Measurements from ENCODE around the gene HPSE2.

The HPSE2 gene

DNA sequence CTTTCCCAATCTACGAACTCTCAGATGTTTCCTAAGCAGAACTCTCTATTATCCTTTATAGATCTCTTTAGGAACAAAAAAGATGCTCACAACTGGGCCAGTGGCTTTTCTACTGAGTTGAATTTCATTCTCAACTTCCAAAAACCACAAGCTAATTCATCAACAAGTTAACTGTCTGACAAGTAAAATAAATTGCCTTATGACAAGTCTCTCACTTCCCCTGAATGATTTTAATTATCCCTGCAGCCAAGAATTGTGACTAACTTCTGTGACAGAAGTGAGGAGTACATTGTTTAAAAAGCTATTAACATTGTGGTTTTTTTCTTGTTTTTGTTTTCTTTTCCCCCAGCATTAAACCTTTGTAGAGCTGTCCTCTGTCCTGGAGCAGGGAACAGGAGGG, 343.1 kb downstream of the HPSE2 start:
- H3K4me3 Mint-ChIP-seq: no peak overlapping the region
- no peaks in the 10 kb centered on the region for H3K36me3 Mint-ChIP-seq
- H3K4me1 Mint-ChIP-seq (ENCODE audit: low read depth): no peaks in the 10 kb centered on the region
- no peak overlapping the region for H3K27ac Mint-ChIP-seq
- H3K27me3 Mint-ChIP-seq: peaks cover under 1% of the 10 kb centered on the region
- H3K9me3 Mint-ChIP-seq (ENCODE audit: low read depth): peaks cover 10% of the 10 kb centered on the region

DNA sequence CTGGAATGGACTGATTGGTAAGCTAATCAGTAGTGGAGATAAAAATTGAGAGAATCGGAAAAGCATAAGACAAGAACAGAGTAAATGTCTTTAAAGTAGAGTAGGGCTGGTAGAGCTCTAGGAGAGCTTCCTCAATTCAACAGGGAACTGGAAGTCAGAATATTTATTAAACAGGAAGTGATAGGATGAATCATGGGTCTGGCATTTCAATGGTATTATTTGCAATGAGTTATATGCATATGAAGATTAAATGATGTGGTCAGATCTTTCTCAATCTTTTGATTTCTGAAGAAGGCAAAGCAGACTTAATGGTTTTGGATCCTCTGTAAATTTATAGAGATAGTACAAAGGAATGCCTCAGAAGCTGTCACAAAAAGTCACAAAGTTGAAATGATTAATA, 349.0 kb downstream of the HPSE2 start:
- no peak overlapping the region for H3K27ac Mint-ChIP-seq
- no peaks in the 10 kb centered on the region for H3K4me1 Mint-ChIP-seq (ENCODE audit: low read depth)
- H3K36me3 Mint-ChIP-seq: no peaks in the 10 kb centered on the region
- no peaks in the 10 kb centered on the region for H3K9me3 Mint-ChIP-seq (ENCODE audit: low read depth)
- H3K4me3 Mint-ChIP-seq: no peak overlapping the region
- peaks cover 4% of the 10 kb centered on the region for H3K27me3 Mint-ChIP-seq

DNA sequence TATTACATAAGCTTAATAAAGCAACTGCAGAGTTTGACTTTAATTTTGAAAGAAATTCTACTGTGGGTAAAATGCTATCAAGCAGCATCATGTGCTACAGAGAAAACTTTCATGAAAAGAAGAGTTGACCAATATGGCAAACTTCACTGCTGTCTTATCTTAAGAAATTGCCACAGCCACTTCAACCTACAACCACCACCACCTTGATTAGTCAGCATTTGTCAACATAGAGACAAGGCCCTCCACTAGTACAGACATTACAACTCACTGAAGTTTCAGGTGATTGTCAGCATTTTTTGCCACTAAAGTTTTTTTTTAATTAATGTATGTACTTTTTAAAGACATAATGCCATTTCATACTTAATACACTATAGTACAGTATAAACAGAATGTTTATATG, 350.3 kb downstream of the HPSE2 start:
- Mint-ChIP-seq H3K27me3 (peaks cover 4% of the 10 kb centered on the region), H3K9me3 (ENCODE audit: low read depth) (no peaks in the 10 kb centered on the region), H3K36me3 (no peaks in the 10 kb centered on the region), H3K4me1 (ENCODE audit: low read depth) (no peaks in the 10 kb centered on the region), H3K4me3 (no peak overlapping the region), H3K27ac (no peak overlapping the region)

DNA sequence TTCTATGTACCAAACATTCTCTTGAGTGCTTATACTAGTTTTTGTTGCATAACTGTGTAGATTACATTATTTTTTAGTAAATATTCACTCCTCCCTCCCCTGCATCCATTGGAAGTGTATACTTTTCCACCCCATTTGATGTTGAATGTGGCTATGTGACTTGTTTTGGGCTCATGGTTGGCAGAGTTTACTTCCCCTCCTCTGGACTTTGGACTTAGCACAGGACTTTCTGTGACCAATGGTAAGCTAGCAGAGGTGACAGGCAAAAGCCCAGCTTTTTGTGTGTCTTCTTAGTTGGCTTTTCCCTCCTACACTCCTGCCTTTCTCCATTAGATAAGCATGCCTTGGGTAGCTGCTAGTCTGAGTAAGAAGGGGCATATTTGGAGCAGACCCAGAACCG, 353.9 kb downstream of the HPSE2 start:
- Mint-ChIP-seq H3K27ac (no peak overlapping the region), H3K27me3 (peaks cover 2% of the 10 kb centered on the region), H3K36me3 (no peaks in the 10 kb centered on the region), H3K4me1 (ENCODE audit: low read depth) (no peaks in the 10 kb centered on the region), H3K4me3 (no peak overlapping the region), H3K9me3 (ENCODE audit: low read depth) (no peaks in the 10 kb centered on the region)

DNA sequence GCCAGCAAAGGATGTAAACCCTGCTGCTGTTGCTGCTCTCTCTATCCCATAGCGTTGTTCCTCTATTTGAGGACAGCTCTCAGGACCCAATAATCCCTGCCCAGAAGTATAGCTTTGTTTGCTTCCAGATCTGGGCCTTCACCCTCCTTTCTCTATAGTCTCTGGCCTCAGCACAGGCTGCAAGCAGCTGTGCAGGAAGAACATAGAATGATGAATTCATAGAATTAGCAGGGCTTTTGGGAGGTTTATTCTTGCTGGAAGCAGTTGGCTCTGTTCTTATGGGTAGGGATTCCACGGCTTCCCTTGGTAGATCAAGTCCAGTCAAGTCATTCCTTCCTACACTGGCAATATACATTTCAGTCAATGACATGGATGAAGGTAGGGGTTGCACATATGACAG, 354.7 kb downstream of the HPSE2 start:
- Mint-ChIP-seq H3K4me1 (ENCODE audit: low read depth) (no peaks in the 10 kb centered on the region), H3K9me3 (ENCODE audit: low read depth) (no peaks in the 10 kb centered on the region), H3K27me3 (no peaks in the 10 kb centered on the region), H3K4me3 (no peak overlapping the region), H3K27ac (no peak overlapping the region), H3K36me3 (no peaks in the 10 kb centered on the region)

DNA sequence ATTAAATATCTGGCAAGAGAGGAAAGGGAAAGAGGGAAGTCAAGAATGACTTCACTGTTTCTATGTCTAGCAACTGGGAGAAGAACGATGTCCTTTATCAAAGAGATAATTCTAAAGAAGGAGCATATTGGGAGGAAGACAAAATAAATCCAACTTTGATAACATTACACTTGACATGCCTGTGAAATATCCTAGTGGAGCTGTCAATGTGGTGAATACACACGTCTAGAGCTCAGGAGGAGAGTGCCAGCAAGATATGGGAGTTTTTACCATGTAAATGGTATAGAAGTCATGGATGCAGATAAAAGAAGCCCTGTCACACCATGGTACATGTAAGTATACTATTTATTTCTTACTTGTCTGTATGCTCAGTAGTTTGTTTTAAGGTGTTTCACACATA, 356.7 kb downstream of the HPSE2 start:
- Mint-ChIP-seq H3K36me3 (no peaks in the 10 kb centered on the region), H3K4me3 (no peak overlapping the region), H3K27me3 (no peaks in the 10 kb centered on the region), H3K4me1 (ENCODE audit: low read depth) (no peaks in the 10 kb centered on the region), H3K27ac (no peak overlapping the region), H3K9me3 (ENCODE audit: low read depth) (no peaks in the 10 kb centered on the region)

DNA sequence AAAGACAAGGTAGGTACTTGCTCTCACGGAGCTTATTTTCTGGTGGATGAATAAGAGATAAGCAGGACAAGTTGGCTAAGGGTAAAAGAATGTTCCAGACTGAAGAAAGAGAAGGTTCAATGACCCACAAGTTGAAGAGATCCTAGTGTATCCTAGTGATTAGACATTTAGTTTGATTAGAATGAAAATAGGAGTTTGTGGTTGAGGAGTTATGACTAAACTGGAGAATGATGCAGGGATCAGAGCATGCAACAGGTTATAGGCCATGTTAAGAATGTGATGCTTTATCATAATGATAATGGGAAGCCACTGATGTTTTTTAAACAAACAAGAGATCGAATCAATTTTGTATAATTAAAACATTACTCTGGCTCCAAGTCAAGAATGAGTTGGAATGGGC, 357.2 kb downstream of the HPSE2 start:
- H3K27ac Mint-ChIP-seq: no peak overlapping the region
- no peaks in the 10 kb centered on the region for H3K9me3 Mint-ChIP-seq (ENCODE audit: low read depth)
- no peak overlapping the region for H3K4me3 Mint-ChIP-seq
- no peaks in the 10 kb centered on the region for H3K36me3 Mint-ChIP-seq
- H3K27me3 Mint-ChIP-seq: no peaks in the 10 kb centered on the region
- H3K4me1 Mint-ChIP-seq (ENCODE audit: low read depth): no peaks in the 10 kb centered on the region

DNA sequence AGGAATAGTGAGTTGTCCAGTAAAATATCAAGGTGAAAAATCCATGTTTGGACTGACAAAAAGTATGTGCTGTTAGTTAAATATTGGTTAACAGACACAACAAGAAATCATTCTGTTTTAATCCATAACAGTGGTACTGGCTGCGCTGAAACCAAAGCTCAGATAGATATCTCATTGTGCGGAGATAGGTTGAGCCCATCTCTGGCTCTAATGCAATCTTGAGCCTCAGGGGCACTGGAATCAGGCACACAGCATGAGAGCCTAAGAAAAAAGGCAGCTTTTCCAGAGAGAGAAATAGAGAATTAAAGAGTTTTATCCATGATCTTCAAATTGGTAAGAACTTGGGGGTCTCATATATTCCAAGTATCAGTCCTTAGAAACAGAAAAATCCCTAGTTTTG, 373.7 kb downstream of the HPSE2 start:
- H3K4me3 Mint-ChIP-seq: no peak overlapping the region
- H3K27me3 Mint-ChIP-seq: peaks cover 1% of the 10 kb centered on the region
- H3K36me3 Mint-ChIP-seq: no peaks in the 10 kb centered on the region
- H3K4me1 Mint-ChIP-seq (ENCODE audit: low read depth): no peaks in the 10 kb centered on the region
- peaks cover 13% of the 10 kb centered on the region for H3K9me3 Mint-ChIP-seq (ENCODE audit: low read depth)
- H3K27ac Mint-ChIP-seq: no peak overlapping the region

DNA sequence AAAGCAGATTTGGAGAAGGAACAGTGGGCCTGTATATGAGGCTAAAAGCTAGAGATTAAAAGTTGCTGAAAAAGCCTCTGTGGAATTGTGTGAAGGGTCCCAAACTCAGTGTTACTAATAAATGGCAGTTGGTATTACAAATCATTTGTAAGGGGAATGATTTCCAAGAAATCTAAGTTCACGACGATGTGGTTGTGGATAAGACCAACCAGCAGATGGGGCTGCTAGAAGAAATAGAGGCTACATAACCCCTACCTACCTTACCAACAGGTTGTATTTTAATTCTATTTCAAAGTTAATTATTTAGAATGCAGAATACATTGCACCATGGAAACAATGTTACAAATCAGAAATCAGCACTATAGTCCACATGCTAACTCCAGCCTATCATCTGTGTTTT, 377.1 kb downstream of the HPSE2 start:
- Mint-ChIP-seq H3K4me3 (no peak overlapping the region), H3K36me3 (no peaks in the 10 kb centered on the region), H3K27me3 (peaks cover 2% of the 10 kb centered on the region), H3K27ac (no peak overlapping the region), H3K4me1 (ENCODE audit: low read depth) (no peaks in the 10 kb centered on the region), H3K9me3 (ENCODE audit: low read depth) (peaks cover 6% of the 10 kb centered on the region)

DNA sequence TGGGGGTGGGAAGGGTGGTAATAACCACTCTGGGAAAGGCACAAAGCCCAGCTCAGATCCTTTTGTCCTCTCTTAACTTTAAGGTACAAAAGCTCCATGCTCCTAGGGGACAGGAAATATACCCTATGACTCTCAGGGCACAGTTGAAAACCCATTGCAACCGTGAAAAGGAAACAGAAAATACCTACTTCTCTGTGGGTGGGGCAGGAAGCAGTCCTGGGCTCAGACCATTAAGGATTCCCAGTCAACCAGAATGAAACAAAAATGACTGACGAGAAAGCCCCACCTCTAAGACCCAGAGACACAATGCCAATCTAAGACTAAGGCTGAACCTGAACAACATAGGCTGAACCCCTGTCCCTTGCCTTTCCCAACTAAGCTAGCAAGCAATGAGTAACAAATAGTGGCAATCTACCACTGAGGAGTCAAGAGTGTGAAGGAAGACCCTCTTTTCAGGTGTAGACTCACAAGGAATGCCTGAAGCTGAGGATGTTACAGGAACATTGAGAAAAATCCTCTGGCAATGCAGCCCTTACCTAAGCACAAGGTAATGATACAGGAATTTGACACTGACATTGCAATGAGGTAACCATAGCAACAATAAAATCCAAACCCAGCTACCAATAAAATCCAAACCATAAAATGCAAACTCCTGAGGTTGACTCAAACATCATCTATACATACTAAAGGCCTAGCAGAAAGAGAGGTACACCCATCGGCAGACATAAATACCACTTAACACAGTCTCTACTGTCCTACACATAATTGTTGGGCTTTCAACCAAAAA, 380.1 kb downstream of the HPSE2 start:
- Mint-ChIP-seq H3K4me1 (ENCODE audit: low read depth) (no peaks in the 10 kb centered on the region), H3K36me3 (no peaks in the 10 kb centered on the region), H3K27ac (no peak overlapping the region), H3K9me3 (ENCODE audit: low read depth) (peaks cover 6% of the 10 kb centered on the region), H3K27me3 (peaks cover 3% of the 10 kb centered on the region), H3K4me3 (no peak overlapping the region)

DNA sequence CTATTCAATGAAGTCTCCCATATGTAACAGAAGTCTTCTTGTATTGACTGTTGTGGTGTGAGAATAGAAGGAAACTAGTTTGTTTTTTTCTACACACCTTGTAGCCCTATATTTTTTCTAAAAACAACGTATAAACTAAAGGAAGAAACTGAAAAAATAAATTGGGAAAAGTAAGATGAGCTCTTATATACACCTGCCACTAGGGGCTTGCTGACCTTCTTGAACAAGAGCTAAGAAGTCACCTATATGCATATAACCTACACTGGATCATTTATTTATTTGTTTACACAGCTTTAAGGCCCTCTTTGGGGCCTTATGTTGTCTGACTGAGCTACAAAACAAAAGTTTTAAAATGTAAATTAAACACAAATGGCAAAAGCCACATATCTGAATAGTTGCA, 383.0 kb downstream of the HPSE2 start:
- Mint-ChIP-seq H3K4me1 (ENCODE audit: low read depth) (no peaks in the 10 kb centered on the region), H3K27me3 (peaks cover 5% of the 10 kb centered on the region), H3K27ac (no peak overlapping the region), H3K9me3 (ENCODE audit: low read depth) (no peaks in the 10 kb centered on the region), H3K36me3 (no peaks in the 10 kb centered on the region), H3K4me3 (no peak overlapping the region)

DNA sequence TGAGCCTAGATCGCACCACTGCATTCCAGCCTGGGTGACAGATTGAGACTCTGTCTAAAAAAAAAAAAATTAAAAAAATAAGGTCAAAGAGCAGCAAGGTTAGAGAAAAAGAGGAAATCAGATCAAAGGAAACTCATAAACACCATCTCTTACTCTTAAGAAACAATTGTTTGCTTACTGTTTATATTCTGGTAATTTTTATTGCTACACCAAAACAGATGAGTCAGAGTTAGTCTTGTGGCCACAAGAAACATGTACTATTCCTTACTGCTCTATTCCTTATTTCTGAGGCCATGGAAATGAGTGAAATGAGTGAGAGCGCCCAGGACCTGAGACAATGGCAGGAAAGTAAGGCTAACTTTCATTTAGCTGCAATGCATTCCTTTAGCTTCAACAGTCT, 387.3 kb downstream of the HPSE2 start:
- Mint-ChIP-seq H3K4me3 (no peak overlapping the region), H3K4me1 (ENCODE audit: low read depth) (no peaks in the 10 kb centered on the region), H3K27me3 (peaks cover 2% of the 10 kb centered on the region), H3K36me3 (no peaks in the 10 kb centered on the region), H3K9me3 (ENCODE audit: low read depth) (no peaks in the 10 kb centered on the region), H3K27ac (no peak overlapping the region)

DNA sequence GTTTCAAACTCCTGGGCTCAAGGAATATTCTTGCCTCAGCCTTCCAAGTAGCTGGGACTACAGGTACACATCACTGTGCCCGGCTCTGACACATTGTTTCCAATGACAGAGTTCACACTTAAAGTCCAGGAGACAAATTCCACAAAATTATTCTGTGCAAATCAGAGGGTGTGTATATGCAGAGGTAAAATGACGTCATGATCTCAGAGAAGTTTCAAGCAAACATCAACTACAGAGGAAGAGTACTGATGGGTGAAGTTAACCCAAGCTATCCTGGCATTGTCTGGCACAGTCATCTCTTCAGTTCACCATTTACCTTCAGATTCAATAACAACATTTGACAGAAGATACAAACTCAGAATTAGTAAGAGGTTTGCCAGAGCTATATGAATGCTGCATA, 388.9 kb downstream of the HPSE2 start:
- H3K4me3 Mint-ChIP-seq: no peak overlapping the region
- no peak overlapping the region for H3K27ac Mint-ChIP-seq
- H3K4me1 Mint-ChIP-seq (ENCODE audit: low read depth): no peaks in the 10 kb centered on the region
- no peaks in the 10 kb centered on the region for H3K9me3 Mint-ChIP-seq (ENCODE audit: low read depth)
- peaks cover 5% of the 10 kb centered on the region for H3K27me3 Mint-ChIP-seq
- no peaks in the 10 kb centered on the region for H3K36me3 Mint-ChIP-seq

DNA sequence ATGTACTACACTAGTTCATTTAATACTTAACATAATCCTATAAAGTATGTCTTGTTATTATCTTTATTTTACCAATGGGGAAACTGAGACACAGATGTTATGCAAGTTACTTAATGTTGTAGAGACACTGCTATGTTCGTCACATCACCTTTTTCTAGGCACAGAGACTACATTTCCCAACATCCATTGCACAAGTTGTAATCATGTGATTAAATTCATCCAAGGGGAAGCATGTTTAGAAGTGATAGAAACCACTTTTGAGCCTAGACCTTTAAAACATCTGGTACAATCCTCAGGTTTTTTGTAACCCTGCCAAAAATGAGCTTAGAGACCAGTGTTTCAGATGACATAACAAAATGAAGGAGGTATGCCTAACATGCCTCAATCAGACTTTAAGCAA, 402.1 kb downstream of the HPSE2 start:
- no peak overlapping the region for H3K4me3 Mint-ChIP-seq

DNA sequence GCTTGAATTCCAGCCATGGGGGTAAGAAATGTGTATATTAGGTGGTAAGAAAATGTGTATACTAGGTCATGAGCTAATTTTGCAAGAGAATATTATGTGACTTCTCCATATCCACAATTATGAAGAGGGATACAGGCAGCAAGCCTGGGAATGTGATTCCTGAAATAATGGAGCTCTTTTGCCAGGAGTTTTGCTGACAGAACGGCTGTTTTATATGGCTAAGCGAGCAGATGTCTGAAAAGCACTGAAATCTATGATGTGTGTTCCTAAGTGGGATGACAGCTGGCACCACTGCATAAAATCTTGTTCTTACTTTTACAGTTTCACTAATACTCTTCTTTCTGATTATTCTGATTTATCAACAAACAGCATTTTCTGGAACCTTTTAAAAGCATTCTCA, 402.9 kb downstream of the HPSE2 start:
- peaks cover 6% of the 10 kb centered on the region for H3K9me3 Mint-ChIP-seq (ENCODE audit: low read depth)
- no peaks in the 10 kb centered on the region for H3K36me3 Mint-ChIP-seq
- no peak overlapping the region for H3K4me3 Mint-ChIP-seq

More for the DNA sequence above, 402.1 kb downstream of the HPSE2 start:
- Mint-ChIP-seq H3K27ac (no peak overlapping the region), H3K36me3 (no peaks in the 10 kb centered on the region), H3K27me3 (peaks cover 4% of the 10 kb centered on the region), H3K9me3 (ENCODE audit: low read depth) (peaks cover 3% of the 10 kb centered on the region), H3K4me1 (ENCODE audit: low read depth) (no peaks in the 10 kb centered on the region)

DNA sequence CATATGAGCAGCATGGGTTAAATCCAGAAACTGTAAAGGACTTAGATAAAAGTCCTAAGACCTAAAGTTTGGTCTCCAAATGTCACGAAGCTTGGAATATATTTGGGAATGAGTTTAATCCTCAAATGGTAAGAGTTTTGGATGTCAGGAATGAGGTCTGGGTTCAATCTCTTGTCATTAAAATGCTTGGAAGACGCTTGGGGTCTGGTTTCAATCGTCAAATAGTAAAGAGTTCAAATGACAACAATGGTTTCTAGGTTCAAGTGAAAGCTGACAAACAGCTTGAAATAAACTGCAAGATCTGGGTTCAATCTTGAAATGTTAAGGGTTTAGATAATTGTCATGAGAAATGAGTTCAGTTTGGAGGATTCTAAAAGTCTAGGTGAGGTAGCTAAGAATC, 403.5 kb downstream of the HPSE2 start:
- Mint-ChIP-seq H3K27ac (no peak overlapping the region), H3K36me3 (no peaks in the 10 kb centered on the region), H3K9me3 (ENCODE audit: low read depth) (peaks cover 6% of the 10 kb centered on the region), H3K4me1 (ENCODE audit: low read depth) (no peaks in the 10 kb centered on the region), H3K27me3 (peaks cover 4% of the 10 kb centered on the region), H3K4me3 (no peak overlapping the region)

More for the DNA sequence above, 402.9 kb downstream of the HPSE2 start:
- H3K27me3 Mint-ChIP-seq: peaks cover 4% of the 10 kb centered on the region
- no peaks in the 10 kb centered on the region for H3K4me1 Mint-ChIP-seq (ENCODE audit: low read depth)
- no peak overlapping the region for H3K27ac Mint-ChIP-seq
